ENCODE measurements around the gene VAPB. TPM values are rescaled to one million over a fixed set of nuclear protein-coding genes. Genes with fewer than 3 reads are reported as not detected.
A peak's percentile ranks its signal among the peaks of the same experiment; 100 is the strongest.

VAPB gene
- total RNA-seq, 1 donor from 2014 or later, result 74.5 TPM

GRCh38 chr20:58375759-58376352 lies 13.2 kb upstream of the VAPB start:
- intact Hi-C loops (cut with micrococcal nuclease), result no loop called here
- DNase-seq, result no peak
- ATAC-seq, result no peak

DNA sequence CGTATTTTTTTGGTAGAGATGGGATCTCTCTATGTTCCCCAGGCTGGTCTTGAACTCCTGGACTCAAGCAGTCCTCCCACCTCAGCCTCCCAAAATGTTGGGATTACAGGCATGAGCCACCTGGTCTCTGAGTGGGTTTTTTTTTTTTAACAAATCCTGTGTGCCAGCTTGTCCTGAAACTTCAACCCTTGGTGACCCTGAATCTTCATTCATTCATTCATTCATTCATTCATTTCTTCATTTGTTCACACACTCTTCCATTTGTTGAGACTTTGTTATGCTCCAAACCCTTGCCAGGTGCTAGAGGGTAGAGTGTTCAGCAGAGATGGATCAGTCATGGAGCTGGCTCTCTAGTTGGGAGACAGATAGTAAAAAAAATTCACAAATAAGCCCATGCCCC lies 12.0 kb upstream of the VAPB start:
- DNase-seq (no peak), ATAC-seq (no peak)
- intact Hi-C loops (cut with micrococcal nuclease), result no loop called here

- ATAC-seq (no peak), DNase-seq (no peak)
- intact Hi-C loops (cut with micrococcal nuclease), result no loop called here
Observed at GRCh38 chr20:58377766-58378401, 11.1 kb upstream of the VAPB start.

GRCh38 chr20:58378704-58379103 lies 10.3 kb upstream of the VAPB start:
- intact Hi-C loops (cut with micrococcal nuclease), result no loop called here
- no peak for ATAC-seq
- no peak for DNase-seq

DNA sequence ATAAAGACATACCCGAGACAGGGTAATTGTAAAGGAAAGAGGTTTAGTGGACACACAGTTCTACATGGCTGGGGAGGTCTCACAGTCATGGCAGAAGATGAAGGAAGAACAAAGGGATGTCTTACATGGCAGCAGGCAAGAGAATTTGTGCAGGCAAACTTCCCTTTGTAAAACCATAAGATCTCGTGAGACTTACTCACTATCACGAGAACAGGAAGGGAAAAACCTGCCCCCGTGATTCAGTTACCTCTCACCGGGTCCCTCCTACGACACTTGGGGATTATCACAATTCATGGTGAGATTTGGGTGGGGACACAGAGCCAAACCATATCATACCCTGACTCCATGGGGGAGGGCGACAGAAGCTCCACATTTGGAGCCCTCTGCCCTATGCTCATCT lies 7.4 kb upstream of the VAPB start:
- DNase-seq (no peak), ATAC-seq (no peak)
- intact Hi-C loops (cut with micrococcal nuclease), result no loop called here

- ATAC-seq (no peak), DNase-seq (no peak)
- intact Hi-C loops (cut with micrococcal nuclease), result no loop called here
Observed at GRCh38 chr20:58382096-58382495, 6.9 kb upstream of the VAPB start.

DNA sequence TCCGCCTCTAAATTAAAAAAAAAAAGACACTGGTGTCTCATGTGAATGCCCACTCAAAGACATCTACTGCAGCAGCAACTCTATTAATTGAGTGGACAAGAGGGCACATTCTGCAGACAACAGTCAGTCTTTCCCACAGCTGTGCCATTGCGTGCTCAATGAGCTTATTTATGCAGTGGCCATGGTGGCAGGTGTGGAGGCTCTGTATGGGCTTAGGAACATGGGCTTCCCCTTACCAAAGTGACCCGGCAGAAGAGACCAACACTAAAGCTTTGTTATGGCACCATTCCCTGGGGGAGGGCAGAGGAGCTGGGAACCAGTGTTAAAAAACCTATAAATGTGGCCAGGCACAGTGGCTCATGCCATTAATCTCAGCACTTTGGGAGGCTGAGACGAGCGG lies 4.2 kb upstream of the VAPB start:
- no peak for ATAC-seq
- no peak for DNase-seq
- intact Hi-C loops (cut with micrococcal nuclease), result no loop called here

GRCh38 chr20:58388028-58388601 lies 914 bp upstream of the VAPB start:
- DNase-seq (no peak), ATAC-seq (no peak)
- intact Hi-C loops (cut with micrococcal nuclease), result no loop called here

DNA sequence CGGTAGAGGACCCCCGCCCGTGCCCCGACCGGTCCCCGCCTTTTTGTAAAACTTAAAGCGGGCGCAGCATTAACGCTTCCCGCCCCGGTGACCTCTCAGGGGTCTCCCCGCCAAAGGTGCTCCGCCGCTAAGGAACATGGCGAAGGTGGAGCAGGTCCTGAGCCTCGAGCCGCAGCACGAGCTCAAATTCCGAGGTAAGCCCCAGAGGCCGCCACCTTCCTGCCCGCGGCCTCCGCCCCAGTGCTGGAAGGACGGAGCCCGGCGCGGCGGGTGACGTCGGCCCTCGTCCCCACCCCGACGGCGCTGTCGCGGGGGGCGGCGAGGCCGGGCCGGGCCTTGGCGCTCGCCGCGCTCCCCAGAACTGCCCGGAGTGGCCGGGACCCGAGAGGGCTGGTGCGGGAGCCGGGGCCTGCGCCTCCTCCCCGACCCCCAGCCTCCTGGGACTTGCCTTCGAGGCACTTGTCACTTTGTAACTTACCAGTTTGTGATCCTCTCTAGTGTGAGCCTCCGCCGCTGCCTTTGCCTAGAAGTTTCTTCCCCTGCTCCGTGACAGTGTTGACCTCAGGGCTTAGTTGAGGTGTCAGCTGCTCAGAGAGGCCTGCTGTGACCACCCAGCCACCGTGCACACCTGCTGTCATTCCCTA lies 417 bp downstream of the VAPB start:
- DNase-seq, result peak; percentile 61
- peak; percentile 67 for ATAC-seq
- intact Hi-C loops (cut with micrococcal nuclease), result no loop called here

DNA sequence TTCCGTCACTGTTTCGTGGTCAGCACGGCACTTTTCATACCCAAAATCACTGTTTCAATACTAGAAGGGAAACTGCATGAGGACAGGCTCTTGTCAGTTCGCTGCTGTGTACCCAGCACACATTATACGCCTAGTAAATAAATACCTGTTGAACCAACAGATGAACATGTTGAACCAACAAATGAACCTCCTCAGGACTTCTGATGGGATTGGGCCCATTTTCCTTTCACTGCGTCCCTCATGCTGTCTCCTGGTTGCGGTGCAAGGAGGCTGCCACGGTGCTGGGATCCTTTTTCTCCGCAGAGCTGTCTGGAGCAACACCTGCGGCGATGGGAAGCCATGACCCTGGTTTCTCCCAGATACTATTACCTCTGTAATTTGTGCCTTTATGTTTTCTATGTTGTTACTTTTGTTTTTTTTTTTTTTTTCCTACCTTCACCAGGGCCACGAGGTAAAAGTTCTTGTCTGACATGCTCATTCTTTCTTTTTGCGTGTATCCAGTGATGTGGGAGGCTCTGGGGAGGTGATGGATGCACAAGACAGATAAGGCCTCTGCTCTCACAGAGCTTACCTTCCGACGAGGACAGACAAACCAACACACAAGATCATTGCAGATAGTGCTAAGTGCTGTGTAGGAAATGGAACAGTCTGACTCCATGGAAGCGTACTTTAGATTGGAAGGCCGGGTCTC lies 1.1 kb downstream of the VAPB start:
- ATAC-seq, result no peak
- intact Hi-C loops (cut with micrococcal nuclease), result no loop called here
- DNase-seq, result no peak

DNA sequence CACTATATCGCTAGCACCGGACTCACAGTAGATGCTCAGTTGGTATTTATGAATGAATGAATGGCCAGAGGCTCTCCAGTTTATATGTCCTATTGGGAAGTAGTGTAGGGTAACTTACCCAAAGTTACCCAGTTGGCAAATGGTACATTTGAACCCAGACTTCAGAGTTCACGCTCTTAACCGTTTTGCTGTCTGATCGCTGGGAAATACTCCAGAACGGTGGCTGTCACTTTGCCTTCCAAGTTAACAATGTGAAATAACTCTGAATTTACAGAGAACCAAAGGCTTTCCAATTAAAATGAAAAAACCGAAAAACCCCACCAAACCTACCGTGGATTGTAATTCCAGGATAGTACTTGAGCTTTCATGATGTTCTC lies 1.6 kb downstream of the VAPB start:
- intact Hi-C loops (cut with micrococcal nuclease), result no loop called here
- no peak for ATAC-seq
- no peak for DNase-seq

DNA sequence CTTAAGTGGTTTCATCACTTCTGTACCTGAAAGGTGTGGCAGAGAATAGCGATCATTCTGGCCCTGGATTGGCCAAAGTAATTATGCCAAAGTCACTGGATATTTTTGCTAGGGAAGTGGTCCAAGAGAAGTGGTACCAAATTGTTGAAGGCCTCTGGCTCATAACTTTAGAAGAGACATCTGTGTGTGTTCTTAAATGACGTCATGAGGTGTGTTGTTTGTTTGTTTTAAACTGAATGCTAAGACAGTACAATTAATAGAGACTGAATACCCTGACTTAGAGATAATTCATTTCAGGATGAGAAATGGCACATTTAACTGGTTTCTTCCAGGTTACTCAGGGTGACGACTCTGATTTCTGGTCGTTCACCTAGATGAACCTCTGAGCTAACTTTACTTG lies 3.3 kb downstream of the VAPB start:
- no peak for ATAC-seq
- DNase-seq, result no peak
- intact Hi-C loops (cut with micrococcal nuclease), result no loop called here

DNA sequence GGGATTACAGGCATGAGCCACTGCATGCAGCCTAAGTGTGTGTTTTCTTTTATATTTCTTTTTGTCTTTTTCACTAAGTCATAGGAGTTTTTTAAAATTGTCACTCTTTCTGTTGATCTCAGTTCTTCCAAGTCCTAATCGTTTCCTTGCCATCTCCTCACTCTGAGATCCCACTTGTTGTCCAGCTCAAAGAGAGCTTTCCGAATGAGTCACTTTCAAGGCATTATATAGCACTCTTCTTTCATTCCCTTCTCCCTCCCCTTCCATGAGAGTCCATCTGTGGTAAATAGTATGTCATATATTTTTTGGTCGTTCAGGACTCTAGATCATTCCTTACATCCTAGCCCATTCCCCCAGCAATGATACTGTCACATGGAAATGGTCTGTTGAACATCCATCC lies 4.3 kb downstream of the VAPB start:
- intact Hi-C loops (cut with micrococcal nuclease), result no loop called here
- ATAC-seq (no peak), DNase-seq (no peak)

DNA sequence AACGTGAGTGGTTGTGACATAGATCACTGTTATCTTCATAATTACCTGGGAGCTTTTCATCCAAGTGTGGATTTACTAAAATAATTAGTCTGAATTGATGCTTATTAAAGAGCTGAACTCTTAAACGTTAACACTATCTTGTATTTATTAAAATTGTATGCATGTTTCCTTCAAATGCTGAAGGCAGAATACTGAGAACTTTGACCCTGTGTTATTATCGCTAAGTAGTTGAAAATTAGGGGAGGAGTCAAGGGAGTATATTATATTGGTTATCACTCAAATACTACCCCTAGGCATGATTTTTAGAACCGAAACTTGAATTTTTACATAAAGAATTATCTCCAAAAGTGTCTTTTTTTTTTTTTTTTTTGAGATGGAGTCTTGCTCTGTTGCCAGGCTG lies 5.8 kb downstream of the VAPB start:
- ATAC-seq, result no peak
- DNase-seq, result no peak
- intact Hi-C loops (cut with micrococcal nuclease), result no loop called here

DNA sequence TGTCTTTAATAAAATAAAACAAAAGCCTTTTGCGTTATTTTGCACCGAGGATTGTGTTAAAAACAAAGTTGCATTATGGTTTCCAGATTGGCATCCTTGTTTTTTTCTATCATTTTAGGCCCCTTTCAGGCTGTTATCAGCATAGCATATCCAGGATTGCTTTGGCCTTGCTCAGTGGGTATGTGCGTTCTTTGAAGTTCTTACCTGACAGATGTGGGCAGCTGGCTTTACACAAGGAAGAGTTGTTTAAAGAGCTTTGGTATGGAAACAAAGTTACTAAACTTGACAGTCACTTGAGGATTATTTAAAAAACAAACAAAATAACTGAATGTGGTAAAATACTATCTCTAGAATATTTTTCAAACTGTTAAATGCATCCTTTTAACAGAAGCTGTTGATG lies 6.6 kb downstream of the VAPB start:
- intact Hi-C loops (cut with micrococcal nuclease), result no loop called here
- DNase-seq, result no peak
- no peak for ATAC-seq

DNA sequence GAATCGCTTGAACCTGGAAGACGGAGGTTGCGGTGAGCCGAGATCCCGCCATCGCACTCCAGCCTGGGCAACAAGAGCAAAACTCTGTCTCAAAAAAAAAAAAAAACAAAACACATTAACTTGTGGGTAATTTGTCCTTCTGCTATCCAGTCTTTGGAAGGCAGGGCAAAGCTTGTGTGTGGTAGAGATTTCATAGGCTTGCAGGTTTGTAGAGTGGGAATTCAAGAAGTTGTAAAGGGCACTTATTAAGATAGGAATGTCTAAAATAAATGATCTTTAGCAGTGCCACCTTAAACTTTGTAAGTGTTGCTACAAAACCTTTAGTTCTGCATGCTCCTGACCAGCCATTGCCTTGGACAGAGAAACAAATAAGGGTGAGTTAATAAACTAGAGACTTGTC lies 8.4 kb downstream of the VAPB start:
- intact Hi-C loops (cut with micrococcal nuclease), result no loop called here

GRCh38 chr20:58398254-58398653 lies 9.2 kb downstream of the VAPB start:
- DNase-seq (no peak), ATAC-seq (no peak)
- intact Hi-C loops (cut with micrococcal nuclease), result no loop called here

More for the DNA sequence above, 8.4 kb downstream of the VAPB start:
- DNase-seq, result no peak
- ATAC-seq, result no peak

- DNase-seq (no peak), ATAC-seq (no peak)
- intact Hi-C loops (cut with micrococcal nuclease), result no loop called here
Observed at GRCh38 chr20:58399926-58400325, 10.9 kb downstream of the VAPB start.

DNA sequence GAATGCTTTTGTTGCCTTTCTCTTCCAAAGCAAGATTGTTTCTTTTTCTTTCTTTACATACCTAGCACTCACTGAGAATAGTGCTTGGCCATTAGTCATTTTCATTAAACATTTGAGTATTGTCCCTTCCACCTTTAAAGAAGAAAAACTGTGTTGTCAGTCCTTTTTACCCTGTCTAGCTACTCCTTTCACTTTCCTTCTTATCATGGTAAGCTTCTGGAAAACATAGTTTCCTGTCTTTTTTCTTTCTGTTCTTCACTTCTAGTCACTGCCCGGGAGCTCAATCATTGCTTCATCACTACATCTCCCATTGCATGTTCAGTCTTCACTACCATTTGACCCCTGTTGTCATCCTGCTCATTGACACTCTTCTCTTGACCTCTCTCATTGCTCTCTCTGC lies 12.1 kb downstream of the VAPB start:
- no peak for ATAC-seq
- intact Hi-C loops (cut with micrococcal nuclease), result no loop called here
- DNase-seq, result no peak

- intact Hi-C loops (cut with micrococcal nuclease), result no loop called here
- DNase-seq, result no peak
- no peak for ATAC-seq
Observed at GRCh38 chr20:58402305-58402704, 13.3 kb downstream of the VAPB start.

Data from left ventricle myocardium superior (tissue), 1 donor.